GM12875 (cell line): ENCODE data around the gene CNST.

Experiments
- H3K4me3 ChIP-seq: one replicate; pipeline ENCODE4 v1.5.1; 2011; ENCODE audit warnings: low read depth, low read length, control low read depth
- TF ChIP-seq, protein P1 (sequence below): IDR thresholded peaks from 2 replicates; pipeline ENCODE4 v1.5.1; 2011; ENCODE audit warnings: low read depth, mild to moderate bottlenecking, control low read depth, inconsistent platforms, low read length, moderate library complexity, borderline replicate concordance; ENCODE audit not compliant: insufficient read depth

The CNST gene

GRCh38 chr1:246528933-246529731, 37.1 kb upstream of the CNST start:
- TF ChIP-seq, protein P1, sequence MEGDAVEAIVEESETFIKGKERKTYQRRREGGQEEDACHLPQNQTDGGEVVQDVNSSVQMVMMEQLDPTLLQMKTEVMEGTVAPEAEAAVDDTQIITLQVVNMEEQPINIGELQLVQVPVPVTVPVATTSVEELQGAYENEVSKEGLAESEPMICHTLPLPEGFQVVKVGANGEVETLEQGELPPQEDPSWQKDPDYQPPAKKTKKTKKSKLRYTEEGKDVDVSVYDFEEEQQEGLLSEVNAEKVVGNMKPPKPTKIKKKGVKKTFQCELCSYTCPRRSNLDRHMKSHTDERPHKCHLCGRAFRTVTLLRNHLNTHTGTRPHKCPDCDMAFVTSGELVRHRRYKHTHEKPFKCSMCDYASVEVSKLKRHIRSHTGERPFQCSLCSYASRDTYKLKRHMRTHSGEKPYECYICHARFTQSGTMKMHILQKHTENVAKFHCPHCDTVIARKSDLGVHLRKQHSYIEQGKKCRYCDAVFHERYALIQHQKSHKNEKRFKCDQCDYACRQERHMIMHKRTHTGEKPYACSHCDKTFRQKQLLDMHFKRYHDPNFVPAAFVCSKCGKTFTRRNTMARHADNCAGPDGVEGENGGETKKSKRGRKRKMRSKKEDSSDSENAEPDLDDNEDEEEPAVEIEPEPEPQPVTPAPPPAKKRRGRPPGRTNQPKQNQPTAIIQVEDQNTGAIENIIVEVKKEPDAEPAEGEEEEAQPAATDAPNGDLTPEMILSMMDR, result no peak
- H3K4me3 ChIP-seq, result no peak overlapping the region

DNA sequence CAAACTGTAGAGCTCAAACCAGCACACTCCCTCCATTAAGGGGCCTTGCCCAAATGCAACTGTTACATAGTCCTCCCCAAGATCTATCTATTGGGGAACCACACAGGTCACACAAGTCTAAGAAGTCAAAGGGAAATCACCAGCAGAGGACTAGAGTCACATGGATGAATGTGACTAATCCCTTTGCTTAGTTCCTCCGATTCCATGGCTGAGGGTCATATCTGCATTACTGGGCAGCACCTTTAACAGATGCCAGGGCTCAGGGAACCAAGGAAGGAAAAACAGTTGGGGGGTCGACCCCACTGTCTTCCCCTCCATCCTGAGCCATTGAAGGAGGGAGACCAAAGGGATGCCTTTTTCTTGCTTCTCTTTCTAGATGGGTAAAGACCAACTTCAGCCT, 35.8 kb upstream of the CNST start:
- no peak overlapping the region for H3K4me3 ChIP-seq
- TF ChIP-seq, protein P1, result no peak

DNA sequence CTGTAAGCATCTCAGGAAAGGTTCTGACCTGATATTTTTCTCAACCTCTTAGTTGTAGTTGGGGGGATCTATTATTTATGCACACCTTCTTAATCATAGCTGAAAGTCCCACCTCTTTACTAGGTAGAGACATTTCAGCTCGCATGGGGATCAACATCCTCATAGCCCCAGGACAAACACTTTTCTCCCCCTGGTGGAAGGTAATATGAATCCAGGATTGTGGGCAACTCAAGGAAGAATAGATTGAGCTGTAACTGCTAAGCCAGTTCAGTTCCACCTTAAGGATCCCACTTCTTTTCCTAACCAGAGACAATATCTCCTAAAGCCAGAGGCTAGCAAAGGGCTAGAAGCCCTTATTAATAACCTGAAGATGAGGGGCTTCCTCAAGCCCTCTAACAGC, 33.7 kb upstream of the CNST start:
- TF ChIP-seq, protein P1, result no peak

GRCh38 chr1:246533371-246533905, 32.8 kb upstream of the CNST start:
- H3K4me3 ChIP-seq, result no peak overlapping the region
- TF ChIP-seq, protein P1, result no peak

More for the DNA sequence above, 33.7 kb upstream of the CNST start:
- no peak overlapping the region for H3K4me3 ChIP-seq

GRCh38 chr1:246534114-246534513, 32.1 kb upstream of the CNST start:
- TF ChIP-seq, protein P1, result no peak
- no peak overlapping the region for H3K4me3 ChIP-seq

DNA sequence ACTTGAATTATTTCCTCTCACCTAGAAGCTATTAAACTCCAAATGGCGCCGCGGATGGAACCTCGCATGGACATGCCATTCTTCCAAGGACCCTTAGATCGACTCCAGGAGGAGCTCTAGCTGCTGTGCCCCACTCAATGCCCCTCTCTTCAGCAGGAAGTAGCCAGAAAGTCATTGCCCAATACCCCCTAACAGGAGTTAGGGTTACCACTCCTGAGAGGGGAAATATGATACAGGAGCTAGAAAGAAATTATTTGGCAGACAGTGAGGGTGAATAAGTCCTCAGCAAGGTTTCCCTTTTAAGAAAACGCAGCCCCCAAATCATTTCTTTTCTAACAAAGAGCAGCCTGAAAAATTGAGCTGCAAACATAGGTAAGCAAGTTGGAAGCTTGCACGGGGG, 28.8 kb upstream of the CNST start:
- no peak overlapping the region for H3K4me3 ChIP-seq
- TF ChIP-seq, protein P1, result no peak

DNA sequence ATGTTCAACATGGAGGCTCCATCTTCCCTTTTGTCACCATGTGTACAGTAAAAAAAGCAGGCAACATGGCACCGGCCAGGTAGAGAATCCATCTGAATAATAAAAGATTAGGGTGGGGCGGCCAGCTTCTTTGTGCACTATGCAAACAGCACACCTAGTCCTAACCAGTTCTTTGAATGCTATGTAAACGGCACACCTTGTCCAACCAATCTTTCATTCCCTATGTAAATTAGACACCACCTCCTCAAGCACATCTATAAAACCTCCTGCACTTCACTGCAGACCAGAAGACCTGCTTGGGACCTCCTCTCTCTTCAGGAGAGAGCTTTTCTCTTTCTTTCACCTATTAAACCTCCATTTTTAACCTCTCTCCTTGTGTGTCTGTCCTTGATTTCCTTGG, 28.4 kb upstream of the CNST start:
- TF ChIP-seq, protein P1, result no peak
- no peak overlapping the region for H3K4me3 ChIP-seq
